Measurements from ENCODE around the gene ARHGAP26. TPM values are rescaled to one million over a fixed set of nuclear protein-coding genes. Genes with fewer than 3 reads are reported as not detected.

The ARHGAP26 gene
- polyA plus RNA-seq, 6 donors from 2014 or later, result 2.4 to 8.7 (median 4.1) TPM

DNA sequence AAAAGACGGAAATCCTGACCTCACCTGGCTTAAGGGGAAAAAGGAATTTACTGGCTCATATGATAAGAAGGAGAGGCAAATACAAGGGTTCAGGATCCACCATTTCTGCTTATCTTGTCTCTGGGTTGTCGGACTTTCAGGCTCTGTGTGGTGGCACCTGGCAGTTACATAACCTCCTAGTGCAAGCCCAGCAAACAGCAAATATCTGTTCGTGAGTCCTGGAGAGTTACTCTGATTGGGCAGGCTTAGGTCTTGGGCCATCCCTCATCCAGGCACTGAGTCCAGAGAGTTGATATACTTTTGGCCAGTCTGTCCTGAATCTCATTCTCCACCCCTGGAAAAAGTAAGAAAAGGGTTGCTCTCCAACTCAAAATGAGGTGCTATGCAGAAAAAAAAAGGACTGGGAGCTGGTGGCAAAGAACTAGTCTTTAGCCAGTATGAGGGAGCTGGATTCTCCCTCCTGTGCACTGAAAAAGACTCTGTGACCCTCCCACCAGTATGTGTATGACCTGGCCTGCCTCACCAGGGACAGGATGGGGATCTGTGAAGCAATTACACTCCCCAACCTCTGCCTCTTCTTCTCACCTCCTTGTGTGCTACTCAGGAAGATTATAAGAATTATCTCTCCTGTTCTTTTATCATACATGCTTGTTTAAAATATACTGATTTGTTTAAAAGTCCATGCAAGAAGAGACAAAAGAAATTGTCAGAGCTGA, 282.9 kb downstream of the ARHGAP26 start:
- peaks cover 3 to 24% (median 22%) of the 10 kb centered on the region in 3 donors for H3K4me1 Mint-ChIP-seq
- DNase-seq (no peak), ATAC-seq (ENCODE audit: low read depth in 2 of 2) (no peak)
- H3K4me3 Mint-ChIP-seq, result no peak overlapping the region
- no peaks in the 10 kb centered on the region for H3K9me3 Mint-ChIP-seq
- peaks cover 6 to 11% of the 10 kb centered on the region in 2 donors for H3K36me3 Mint-ChIP-seq
- no peaks in the 10 kb centered on the region for H3K27me3 Mint-ChIP-seq
- peak overlapping the region in 3 of 6 donors; percentile 5 to 15 (median 11) for H3K27ac Mint-ChIP-seq

GRCh38 chr5:143053780-143054179, 283.6 kb downstream of the ARHGAP26 start:
- H3K27ac Mint-ChIP-seq, result peak overlapping the region in 1 of 6 donors; percentile 81
- DNase-seq (no peak), ATAC-seq (ENCODE audit: low read depth in 2 of 2) (no peak)
- no peaks in the 10 kb centered on the region for H3K9me3 Mint-ChIP-seq
- H3K27me3 Mint-ChIP-seq, result no peaks in the 10 kb centered on the region
- peaks cover 12 to 17% of the 10 kb centered on the region in 2 donors for H3K36me3 Mint-ChIP-seq
- peaks cover 3 to 24% (median 22%) of the 10 kb centered on the region in 3 donors for H3K4me1 Mint-ChIP-seq
- H3K4me3 Mint-ChIP-seq, result no peak overlapping the region

DNA sequence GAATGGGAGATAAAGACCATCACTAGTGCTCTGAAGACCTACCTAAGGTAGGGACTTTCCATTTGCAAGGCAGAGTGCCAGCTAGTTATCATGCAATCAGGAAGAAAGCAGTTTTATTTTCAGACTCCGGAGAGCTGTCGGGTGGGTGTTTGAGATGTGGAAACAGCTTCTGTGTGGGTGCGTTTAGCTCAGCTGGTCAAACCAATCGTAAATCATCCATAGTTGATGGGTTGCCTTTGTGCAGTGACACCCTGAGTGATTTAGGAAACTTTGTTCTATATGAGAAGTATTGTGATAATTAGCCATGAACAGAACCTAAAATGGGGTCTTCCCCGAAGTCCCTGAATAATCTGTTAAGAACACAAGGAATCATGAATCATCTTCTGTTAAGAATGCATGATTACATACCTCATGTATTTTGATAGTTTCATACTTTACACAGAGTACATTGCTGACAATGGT, 284.3 kb downstream of the ARHGAP26 start:
- ATAC-seq (ENCODE audit: low read depth in 2 of 2) (peak; percentile 77 to 82), DNase-seq (peak; percentile 9)
- peaks cover 3 to 24% (median 22%) of the 10 kb centered on the region in 3 donors for H3K4me1 Mint-ChIP-seq
- peaks cover 13 to 17% of the 10 kb centered on the region in 2 donors for H3K36me3 Mint-ChIP-seq
- no peaks in the 10 kb centered on the region for H3K9me3 Mint-ChIP-seq
- peak overlapping the region; percentile 25 to 71 (median 52) for H3K4me3 Mint-ChIP-seq
- no peaks in the 10 kb centered on the region for H3K27me3 Mint-ChIP-seq
- H3K27ac Mint-ChIP-seq, result peak overlapping the region in 5 of 6 donors; percentile 9 to 90 (median 23)

DNA sequence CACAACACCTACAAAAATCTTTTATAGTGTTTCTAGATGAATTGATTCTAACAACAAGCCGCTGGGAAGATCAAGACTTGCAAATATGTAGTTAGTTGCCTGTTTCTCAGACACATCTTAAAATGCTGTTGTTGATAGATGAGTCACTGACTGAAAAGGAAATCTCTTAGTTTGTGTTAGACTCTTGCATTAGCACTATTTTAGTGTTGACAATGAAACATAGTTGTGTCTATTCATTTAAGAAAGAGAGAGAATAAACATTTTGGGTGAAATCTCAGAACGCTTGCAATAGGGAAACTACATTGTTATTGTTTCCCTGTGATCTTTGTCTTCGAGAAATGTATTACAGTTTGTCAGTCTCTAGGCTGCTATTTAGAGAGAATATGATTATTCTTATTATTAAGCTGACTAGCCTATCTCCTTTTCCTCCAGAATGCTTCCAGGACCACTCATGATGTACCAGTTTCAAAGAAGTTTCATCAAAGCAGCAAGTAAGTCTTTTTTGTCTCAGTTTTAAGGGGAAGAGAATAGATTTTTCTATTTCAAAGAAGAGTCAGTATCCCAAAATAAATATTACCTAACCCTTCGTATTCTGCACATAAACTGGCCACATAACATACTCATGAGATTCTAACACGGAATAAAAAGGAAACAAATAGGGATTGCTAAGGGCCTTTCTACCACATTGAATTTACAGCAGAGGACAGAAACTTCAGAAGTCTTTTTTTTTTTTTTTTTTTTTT, 285.6 kb downstream of the ARHGAP26 start:
- no peaks in the 10 kb centered on the region for H3K9me3 Mint-ChIP-seq
- DNase-seq (no peak), ATAC-seq (ENCODE audit: low read depth in 2 of 2) (no peak)
- no peaks in the 10 kb centered on the region for H3K27me3 Mint-ChIP-seq
- H3K4me3 Mint-ChIP-seq, result no peak overlapping the region
- H3K4me1 Mint-ChIP-seq, result peaks cover 3 to 24% (median 22%) of the 10 kb centered on the region in 3 donors
- H3K36me3 Mint-ChIP-seq, result peaks cover 7 to 17% of the 10 kb centered on the region in 2 donors
- H3K27ac Mint-ChIP-seq, result peak overlapping the region in 1 of 6 donors; percentile 29

DNA sequence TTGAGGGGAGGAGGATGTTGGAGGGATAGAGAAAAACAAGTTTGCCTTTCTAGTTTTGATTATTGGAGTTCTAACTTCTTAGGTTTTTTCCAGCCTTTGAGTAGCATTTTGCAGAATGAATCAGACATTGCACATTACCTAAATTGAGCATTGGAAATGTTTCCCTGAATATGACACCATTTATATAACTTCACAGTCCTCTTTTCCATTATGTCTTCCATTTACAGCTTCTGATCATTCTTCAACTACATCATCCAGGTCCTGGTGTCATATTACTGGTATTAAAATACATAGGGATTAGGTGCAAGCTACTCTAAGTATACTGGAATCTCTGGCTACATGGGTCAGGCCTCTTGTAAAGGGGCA, 286.1 kb downstream of the ARHGAP26 start:
- no peaks in the 10 kb centered on the region for H3K27me3 Mint-ChIP-seq
- ATAC-seq (ENCODE audit: low read depth in 2 of 2), result no peak
- H3K4me3 Mint-ChIP-seq, result no peak overlapping the region
- peaks cover 3 to 24% (median 22%) of the 10 kb centered on the region in 3 donors for H3K4me1 Mint-ChIP-seq
- peaks cover 7 to 17% of the 10 kb centered on the region in 2 donors for H3K36me3 Mint-ChIP-seq
- DNase-seq, result no peak
- H3K27ac Mint-ChIP-seq, result no peak overlapping the region
- no peaks in the 10 kb centered on the region for H3K9me3 Mint-ChIP-seq

DNA sequence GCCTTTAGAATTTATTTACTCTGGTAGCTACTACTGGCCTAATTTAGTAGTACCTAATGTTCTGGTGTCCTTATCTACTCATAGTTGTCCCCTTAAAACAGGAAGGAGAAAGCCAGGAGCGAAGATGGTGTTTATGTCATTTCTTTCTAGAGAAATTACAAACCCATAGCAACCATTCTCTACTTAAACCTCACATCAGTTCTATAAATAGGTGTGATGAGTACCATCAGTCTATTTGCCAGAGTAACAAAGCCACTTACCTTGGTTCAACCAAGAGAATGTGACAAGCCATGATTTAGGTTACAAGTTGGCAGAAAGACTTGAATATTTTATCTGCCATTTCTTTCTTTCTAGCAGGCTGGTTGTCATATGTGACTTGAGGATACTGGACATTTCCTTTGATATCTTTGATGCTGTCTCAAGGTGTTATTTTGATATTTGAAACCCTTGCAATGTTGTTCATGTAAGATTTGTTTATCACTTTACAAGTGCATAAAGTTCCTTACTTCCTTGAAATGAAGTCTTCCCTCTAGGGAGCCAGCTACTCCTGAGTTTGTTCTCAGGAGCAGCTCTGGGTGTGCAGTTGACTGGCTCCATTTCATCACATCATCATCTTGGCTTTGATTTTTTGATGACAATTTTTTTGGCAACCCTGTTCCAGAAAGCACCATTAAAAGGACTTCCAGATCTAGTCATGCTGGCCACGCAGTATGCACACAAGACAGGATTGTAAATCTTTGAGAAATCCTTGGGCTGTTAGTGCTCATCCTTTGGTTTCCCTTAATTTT, 286.8 kb downstream of the ARHGAP26 start:
- no peak overlapping the region for H3K4me3 Mint-ChIP-seq
- H3K27ac Mint-ChIP-seq, result no peak overlapping the region
- ATAC-seq (ENCODE audit: low read depth in 2 of 2) (no peak), DNase-seq (no peak)
- H3K9me3 Mint-ChIP-seq, result no peaks in the 10 kb centered on the region
- H3K4me1 Mint-ChIP-seq, result peaks cover 3 to 24% (median 22%) of the 10 kb centered on the region in 3 donors
- no peaks in the 10 kb centered on the region for H3K27me3 Mint-ChIP-seq
- H3K36me3 Mint-ChIP-seq, result peaks cover 7 to 17% of the 10 kb centered on the region in 2 donors

DNA sequence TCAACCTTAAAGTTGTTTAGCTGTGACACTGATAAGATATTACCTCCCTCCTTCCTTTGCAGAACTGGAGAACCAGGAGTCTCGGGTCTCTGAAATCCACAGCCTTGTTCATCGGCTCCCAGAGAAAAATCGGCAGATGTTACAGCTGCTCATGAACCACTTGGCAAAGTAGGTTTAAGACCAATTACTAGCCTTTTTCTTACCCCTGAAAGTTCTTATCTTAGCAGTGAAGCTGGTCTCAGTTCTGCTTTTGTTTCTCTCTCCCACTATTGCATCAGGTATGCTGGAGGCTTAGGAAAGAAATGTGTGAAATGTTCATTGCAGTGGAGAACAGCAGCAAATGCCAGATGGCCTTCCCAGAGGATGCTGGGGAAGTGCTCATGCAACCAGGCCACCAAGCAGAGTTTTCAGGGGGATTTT, 287.4 kb downstream of the ARHGAP26 start:
- ATAC-seq (ENCODE audit: low read depth in 2 of 2) (no peak), DNase-seq (no peak)
- H3K36me3 Mint-ChIP-seq, result peaks cover 7 to 17% of the 10 kb centered on the region in 2 donors
- peaks cover 3 to 24% (median 22%) of the 10 kb centered on the region in 3 donors for H3K4me1 Mint-ChIP-seq
- H3K27me3 Mint-ChIP-seq, result no peaks in the 10 kb centered on the region
- no peaks in the 10 kb centered on the region for H3K9me3 Mint-ChIP-seq
- no peak overlapping the region for H3K27ac Mint-ChIP-seq
- H3K4me3 Mint-ChIP-seq, result peak overlapping the region in 1 of 8 donors; percentile 54

DNA sequence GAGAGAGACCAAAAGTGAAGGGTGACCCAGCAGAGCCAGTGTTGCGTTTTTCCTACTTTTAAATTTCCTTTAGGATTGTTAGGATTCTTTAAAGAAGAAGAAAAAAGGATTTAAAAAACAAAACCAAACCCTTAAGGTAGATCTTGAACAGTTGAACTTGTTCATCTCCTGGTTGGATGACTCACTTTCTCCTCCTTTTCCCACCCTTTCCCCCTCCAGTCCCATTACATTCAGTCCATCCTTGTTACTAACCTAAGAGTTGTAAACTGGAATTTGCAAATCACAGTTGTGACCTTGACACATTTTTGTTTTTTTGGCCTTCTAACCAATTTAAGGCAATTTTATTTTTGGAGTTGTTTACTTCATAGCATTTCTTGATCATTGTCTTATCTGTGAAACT, 289.2 kb downstream of the ARHGAP26 start:
- peaks cover 0 to 4% (median 0%) of the 10 kb centered on the region in 7 donors for H3K9me3 Mint-ChIP-seq
- no peak overlapping the region for H3K27ac Mint-ChIP-seq
- ATAC-seq (ENCODE audit: low read depth in 2 of 2), result no peak
- peaks cover 17 to 19% of the 10 kb centered on the region in 2 donors for H3K36me3 Mint-ChIP-seq
- no peak for DNase-seq
- H3K4me3 Mint-ChIP-seq, result no peak overlapping the region
- H3K27me3 Mint-ChIP-seq, result no peaks in the 10 kb centered on the region
- peaks cover 3 to 15% (median 12%) of the 10 kb centered on the region in 3 donors for H3K4me1 Mint-ChIP-seq

GRCh38 chr5:143059976-143060765, 290.0 kb downstream of the ARHGAP26 start:
- Mint-ChIP-seq H3K27ac (no peak overlapping the region), H3K9me3 (peaks cover 0 to 4% (median 0%) of the 10 kb centered on the region in 7 donors), H3K4me3 (no peak overlapping the region), H3K36me3 (peaks cover 17 to 19% of the 10 kb centered on the region in 2 donors), H3K4me1 (peaks cover 7 to 15% (median 9%) of the 10 kb centered on the region in 3 donors), H3K27me3 (no peaks in the 10 kb centered on the region)
- no peak for DNase-seq
- ATAC-seq (ENCODE audit: low read depth in 2 of 2), result no peak

- Mint-ChIP-seq H3K4me1 (peaks cover 8 to 19% (median 15%) of the 10 kb centered on the region in 3 donors), H3K27ac (no peak overlapping the region), H3K27me3 (no peaks in the 10 kb centered on the region), H3K9me3 (peaks cover 0 to 4% (median 0%) of the 10 kb centered on the region in 7 donors), H3K4me3 (no peak overlapping the region), H3K36me3 (peaks cover 10 to 19% of the 10 kb centered on the region in 2 donors)
- no peak for DNase-seq
- ATAC-seq (ENCODE audit: low read depth in 2 of 2), result no peak
Measured at GRCh38 chr5:143061161-143061945, 291.2 kb downstream of the ARHGAP26 start.

- Mint-ChIP-seq H3K27ac (no peak overlapping the region), H3K27me3 (no peaks in the 10 kb centered on the region), H3K4me3 (no peak overlapping the region), H3K9me3 (peaks cover 0 to 4% (median 0%) of the 10 kb centered on the region in 7 donors), H3K4me1 (peaks cover 16 to 29% (median 19%) of the 10 kb centered on the region in 3 donors), H3K36me3 (peaks cover 6 to 19% of the 10 kb centered on the region in 2 donors)
- DNase-seq (no peak), ATAC-seq (ENCODE audit: low read depth in 2 of 2) (no peak)
Measured at GRCh38 chr5:143062379-143062778, 292.2 kb downstream of the ARHGAP26 start.

All from naive B cell (primary cell).